Testis (tissue), 2 donors: ENCODE data around the gene IARS2.

Source experiments
- CTCF ChIP-seq, 3 experiments: fragments of 450-650 bp in 2 of 3; fragments of 200-600 bp in 1 of 3; sonication (generic) in 1 of 3; IDR thresholded peaks; one replicate each; pipeline ENCODE4 v1.5.1; 2016 to 2019; ENCODE audit warnings: antibody characterized with exemption in 3 of 3, mild to moderate bottlenecking in 2 of 3, moderate library complexity in 1 of 3
- POLR2A ChIP-seq: fragments of 450-650 bp; IDR thresholded peaks from one replicate; pipeline ENCODE4 v1.6.1; 2017; ENCODE audit warnings: antibody characterized with exemption, mild to moderate bottlenecking, moderate library complexity

- no peak for TF ChIP-seq POLR2A
- no peak for TF ChIP-seq CTCF (IDR thresholded peaks at IDR 0.05)
These were observed 62.8 kb downstream of the IARS2 start for GRCh38 chr1:220156620-220157146.
